SK-N-MC (cell line): ENCODE data around the gene FGF18.

Experiments used
- DNase-seq: peaks from one replicate; pipeline ENCODE4 v3.0.0-alpha.2; 2011; ENCODE audit warnings: low read depth, low spot score
- H3K27ac ChIP-seq: fragments of 200-600 bp; sonication (generic); 2 replicates; pipeline ENCODE4 v1.5.1; 2016; ENCODE audit warnings: mixed run types
- H3K36me3 ChIP-seq: fragments of 200-600 bp; sonication (generic); 2 replicates; pipeline ENCODE4 v1.6.1; 2017; ENCODE audit warnings: antibody characterized with exemption, low read length, mixed read lengths; ENCODE audit not compliant: insufficient read depth
- H3K4me3 ChIP-seq: fragments of 200-600 bp; sonication (generic); 2 replicates; pipeline ENCODE4 v1.5.1; 2016
- H3K9ac ChIP-seq: fragments of 200-600 bp; sonication (generic); 2 replicates; pipeline ENCODE4 v1.8.0; 2017; ENCODE audit warnings: mixed run types, mixed read lengths; ENCODE audit not compliant: insufficient read length
- H3K9me3 ChIP-seq: fragments of 200-600 bp; sonication (generic); 2 replicates; pipeline ENCODE4 v1.6.1; 2017; ENCODE audit warnings: low read depth, mild to moderate bottlenecking, antibody characterized with exemption, low read length, moderate library complexity, mixed read lengths
- EZH2 ChIP-seq: fragments of 200-600 bp; sonication (generic); IDR thresholded peaks from one replicate; pipeline ENCODE4 v1.6.1; 2017; ENCODE audit warnings: antibody characterized with exemption
- FOXP2 ChIP-seq: optimal IDR thresholded peaks from 2 replicates; pipeline ENCODE3; 2011; ENCODE audit warnings: mild to moderate bottlenecking, moderate library complexity; ENCODE audit not compliant: insufficient read depth; ENCODE audit errors: extremely low read length, control extremely low read depth
- POLR2AphosphoS5 ChIP-seq: IDR thresholded peaks from 2 replicates; pipeline ENCODE4 v1.6.1; 2012; ENCODE audit warnings: mild to moderate bottlenecking, low read depth, low read length, borderline replicate concordance

The FGF18 gene

GRCh38 chr5:171418316-171418981 lies 998 bp upstream of the FGF18 start:
- Histone ChIP-seq H3K9ac (no peak overlapping the region), H3K4me3 (peak overlapping the region; percentile 70), H3K36me3 (peaks cover 11% of the 10 kb centered on the region), H3K27ac (no peak overlapping the region), H3K9me3 (no peaks in the 10 kb centered on the region)
- no peak for DNase-seq
- TF ChIP-seq EZH2 = no peak
- TF ChIP-seq FOXP2 = no peak
- TF ChIP-seq POLR2AphosphoS5 = no peak; the same call in 1 of the 2 replicates

DNA sequence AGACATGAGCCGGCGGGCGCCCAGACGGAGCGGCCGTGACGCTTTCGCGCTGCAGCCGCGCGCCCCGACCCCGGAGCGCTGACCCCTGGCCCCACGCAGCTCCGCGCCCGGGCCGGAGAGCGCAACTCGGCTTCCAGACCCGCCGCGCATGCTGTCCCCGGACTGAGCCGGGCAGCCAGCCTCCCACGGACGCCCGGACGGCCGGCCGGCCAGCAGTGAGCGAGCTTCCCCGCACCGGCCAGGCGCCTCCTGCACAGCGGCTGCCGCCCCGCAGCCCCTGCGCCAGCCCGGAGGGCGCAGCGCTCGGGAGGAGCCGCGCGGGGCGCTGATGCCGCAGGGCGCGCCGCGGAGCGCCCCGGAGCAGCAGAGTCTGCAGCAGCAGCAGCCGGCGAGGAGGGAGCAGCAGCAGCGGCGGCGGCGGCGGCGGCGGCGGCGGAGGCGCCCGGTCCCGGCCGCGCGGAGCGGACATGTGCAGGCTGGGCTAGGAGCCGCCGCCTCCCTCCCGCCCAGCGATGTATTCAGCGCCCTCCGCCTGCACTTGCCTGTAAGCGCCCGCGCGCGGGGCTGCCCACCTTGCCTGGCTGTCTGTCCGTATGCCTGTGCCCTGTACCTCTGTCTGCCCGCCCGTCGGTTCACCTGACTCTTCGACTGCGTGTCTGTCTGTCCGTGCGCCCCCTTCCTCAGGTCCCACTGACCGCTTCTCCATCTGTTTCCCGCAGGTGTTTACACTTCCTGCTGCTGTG lies 412 bp downstream of the FGF18 start:
- no peak for DNase-seq
- TF ChIP-seq FOXP2 = no peak
- TF ChIP-seq POLR2AphosphoS5 = no peak
- TF ChIP-seq EZH2 = no peak
- H3K9me3 ChIP-seq = no peaks in the 10 kb centered on the region
- no peak overlapping the region for H3K9ac ChIP-seq
- H3K27ac ChIP-seq = no peak overlapping the region
- peak overlapping the region; percentile 70 for H3K4me3 ChIP-seq
- no peaks in the 10 kb centered on the region for H3K36me3 ChIP-seq

- Histone ChIP-seq H3K9me3 (no peaks in the 10 kb centered on the region), H3K36me3 (no peaks in the 10 kb centered on the region), H3K27ac (no peak overlapping the region), H3K4me3 (peak overlapping the region; percentile 59), H3K9ac (no peak overlapping the region)
- TF ChIP-seq POLR2AphosphoS5 = no peak
- no peak for TF ChIP-seq EZH2
- no peak for TF ChIP-seq FOXP2
- peak; percentile 28 for DNase-seq
These were observed 1.2 kb downstream of the FGF18 start for GRCh38 chr5:171420431-171421241.

GRCh38 chr5:171421331-171422262 lies 2.1 kb downstream of the FGF18 start:
- no peak for TF ChIP-seq FOXP2
- no peak for TF ChIP-seq POLR2AphosphoS5
- TF ChIP-seq EZH2 = no peak
- DNase-seq = no peak
- peak overlapping the region; percentile 59 for H3K4me3 ChIP-seq
- H3K9me3 ChIP-seq = no peaks in the 10 kb centered on the region
- H3K27ac ChIP-seq = no peak overlapping the region
- H3K9ac ChIP-seq = no peak overlapping the region
- no peaks in the 10 kb centered on the region for H3K36me3 ChIP-seq

DNA sequence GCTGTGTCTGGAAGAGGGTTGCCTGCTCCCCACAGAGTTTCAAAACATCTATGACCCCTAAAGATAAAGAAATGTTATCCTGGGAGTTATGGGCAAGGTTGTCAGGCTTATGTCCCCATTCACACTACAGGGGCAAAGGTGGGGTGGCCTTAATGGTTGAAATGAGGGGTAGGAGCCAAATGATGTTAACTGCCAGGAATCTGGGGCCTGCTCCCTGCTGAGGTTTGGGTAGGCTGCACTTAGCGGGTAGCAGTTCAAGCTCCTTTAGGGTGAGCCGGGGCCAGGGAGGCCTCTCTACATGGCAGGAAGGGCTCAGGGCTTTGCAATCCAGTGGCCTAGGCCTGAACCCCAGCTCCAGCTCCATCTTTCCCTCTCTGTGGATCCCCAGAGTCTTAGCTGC lies 3.0 kb downstream of the FGF18 start:
- no peak for TF ChIP-seq POLR2AphosphoS5
- TF ChIP-seq FOXP2 = no peak
- no peak for TF ChIP-seq EZH2

GRCh38 chr5:171422902-171423663 lies 3.6 kb downstream of the FGF18 start:
- TF ChIP-seq FOXP2 (no peak), EZH2 (no peak), POLR2AphosphoS5 (no peak)
- no peaks in the 10 kb centered on the region for H3K36me3 ChIP-seq
- no peaks in the 10 kb centered on the region for H3K9me3 ChIP-seq
- no peak overlapping the region for H3K9ac ChIP-seq
- no peak for DNase-seq
- H3K27ac ChIP-seq = no peak overlapping the region
- H3K4me3 ChIP-seq = no peak overlapping the region

More for the DNA sequence above, 3.0 kb downstream of the FGF18 start:
- H3K27ac ChIP-seq = no peak overlapping the region
- DNase-seq = no peak
- no peak overlapping the region for H3K9ac ChIP-seq
- no peak overlapping the region for H3K4me3 ChIP-seq
- no peaks in the 10 kb centered on the region for H3K9me3 ChIP-seq
- H3K36me3 ChIP-seq = no peaks in the 10 kb centered on the region

- H3K4me3 ChIP-seq = no peak overlapping the region
- DNase-seq = no peak
These were observed 5.3 kb downstream of the FGF18 start for GRCh38 chr5:171424726-171425125.

More at GRCh38 chr5:171424726-171425125, 5.3 kb downstream of the FGF18 start:
- Histone ChIP-seq H3K9me3 (no peaks in the 10 kb centered on the region), H3K27ac (no peak overlapping the region), H3K36me3 (no peaks in the 10 kb centered on the region), H3K9ac (no peak overlapping the region)
- TF ChIP-seq FOXP2 = no peak
- TF ChIP-seq EZH2 = no peak
